GDM1 (cell line): ENCODE data around the gene PDK3.

Experiments
- DNase-seq: peaks from one replicate; lab custom pipeline; 2025; lab: John Stamatoyannopoulos, UW

Gene PDK3

GRCh38 chrX:24482823-24483415 lies 17.8 kb downstream of the PDK3 start:
- DNase-seq: no peak

- DNase-seq: no peak
These were observed 18.5 kb downstream of the PDK3 start for GRCh38 chrX:24483596-24483995.

GRCh38 chrX:24485323-24485722 lies 20.2 kb downstream of the PDK3 start:
- DNase-seq: no peak

- no peak for DNase-seq
These were observed 21.0 kb downstream of the PDK3 start for GRCh38 chrX:24485976-24486680.

GRCh38 chrX:24487571-24487970 lies 22.5 kb downstream of the PDK3 start:
- no peak for DNase-seq

GRCh38 chrX:24491741-24492140 lies 26.7 kb downstream of the PDK3 start:
- DNase-seq: no peak

- DNase-seq: no peak
These were observed 28.9 kb downstream of the PDK3 start for GRCh38 chrX:24493740-24494581.

GRCh38 chrX:24494647-24495075 lies 29.6 kb downstream of the PDK3 start:
- peak; percentile 35 for DNase-seq

GRCh38 chrX:24495700-24496099 lies 30.6 kb downstream of the PDK3 start:
- DNase-seq: no peak

GRCh38 chrX:24498181-24498580 lies 33.1 kb downstream of the PDK3 start:
- DNase-seq: peak; percentile 6

GRCh38 chrX:24498975-24499374 lies 33.9 kb downstream of the PDK3 start:
- no peak for DNase-seq

GRCh38 chrX:24506082-24506481 lies 41.0 kb downstream of the PDK3 start:
- DNase-seq: no peak

GRCh38 chrX:24508375-24508774 lies 43.3 kb downstream of the PDK3 start:
- DNase-seq: no peak

GRCh38 chrX:24513416-24513815 lies 48.3 kb downstream of the PDK3 start:
- no peak for DNase-seq

GRCh38 chrX:24515447-24515846 lies 50.4 kb downstream of the PDK3 start:
- no peak for DNase-seq

- no peak for DNase-seq
These were observed 55.4 kb downstream of the PDK3 start for GRCh38 chrX:24520472-24520871.

GRCh38 chrX:24525455-24525854 lies 60.4 kb downstream of the PDK3 start:
- DNase-seq: no peak

GRCh38 chrX:24526616-24527015 lies 61.5 kb downstream of the PDK3 start:
- DNase-seq: no peak

- no peak for DNase-seq
These were observed 63.5 kb downstream of the PDK3 start for GRCh38 chrX:24528605-24529004.

- no peak for DNase-seq
These were observed 71.5 kb downstream of the PDK3 start for GRCh38 chrX:24536551-24536950.

- DNase-seq: no peak
These were observed 77.7 kb downstream of the PDK3 start for GRCh38 chrX:24542756-24543155.

GRCh38 chrX:24547961-24548360 lies 82.9 kb downstream of the PDK3 start:
- no peak for DNase-seq

GRCh38 chrX:24550166-24550565 lies 85.1 kb downstream of the PDK3 start:
- no peak for DNase-seq
